Cardiac fibroblast (primary cell): Measurements from ENCODE around the gene SBK2.
A peak's percentile ranks its signal among the peaks of the same experiment; 100 is the strongest.

Source experiments
- DNase-seq, 2 donors: peaks; one replicate each; pipeline versions ENCODE4 v3.0.0 to v3.0.0-alpha.2; 2010; ENCODE audit warnings: low read depth in 2 of 2
- H3K4me3 ChIP-seq, 2 donors: replicated peaks in 1 of 2; 1 replicate in 1 of 2; 2 replicates in 1 of 2; pipeline ENCODE4 v1.5.1; 2011; ENCODE audit warnings: low read depth in 2 of 2, low read length in 2 of 2, mild to moderate bottlenecking in 2 of 2, moderate library complexity in 1 of 2
- CTCF ChIP-seq: IDR thresholded peaks from one replicate; pipeline ENCODE4 v1.5.1; 2011; ENCODE audit warnings: low read depth, mild to moderate bottlenecking, low read length, inconsistent platforms

SBK2 gene

GRCh38 chr19:55508120-55508519 lies 28.8 kb downstream of the SBK2 start:
- no peak for DNase-seq
- no peak overlapping the region for H3K4me3 ChIP-seq
- no peak for TF ChIP-seq CTCF

- H3K4me3 ChIP-seq: no peak overlapping the region
- no peak for DNase-seq
- no peak for TF ChIP-seq CTCF
Observed at GRCh38 chr19:55504981-55505380, 32.0 kb downstream of the SBK2 start.

- no peak for TF ChIP-seq CTCF
- no peak overlapping the region for H3K4me3 ChIP-seq
- no peak for DNase-seq
Observed at GRCh38 chr19:55504252-55504603, 32.7 kb downstream of the SBK2 start.

GRCh38 chr19:55503502-55504251 lies 33.3 kb downstream of the SBK2 start:
- peak; percentile 98 for TF ChIP-seq CTCF

GRCh38 chr19:55503157-55503501 lies 33.8 kb downstream of the SBK2 start:
- TF ChIP-seq CTCF: no peak
- DNase-seq: no peak
- H3K4me3 ChIP-seq: no peak overlapping the region

More at GRCh38 chr19:55503502-55504251, 33.3 kb downstream of the SBK2 start:
- H3K4me3 ChIP-seq: peak overlapping the region; percentile 54 to 57
- DNase-seq: peak; percentile 91 to 94

GRCh38 chr19:55502197-55502952 lies 34.6 kb downstream of the SBK2 start:
- H3K4me3 ChIP-seq: no peak overlapping the region
- TF ChIP-seq CTCF: no peak
- no peak for DNase-seq
